GM19240 (cell line): ENCODE measurements around the gene ABCC8.

Experiments used
- DNase-seq: peaks from one replicate; pipeline ENCODE4 v3.0.0; 2011; ENCODE audit warnings: low spot score; ENCODE audit not compliant: insufficient read length

Gene ABCC8

GRCh38 chr11:17506314-17506713, 29.7 kb upstream of the ABCC8 start:
- DNase-seq = no peak

DNA sequence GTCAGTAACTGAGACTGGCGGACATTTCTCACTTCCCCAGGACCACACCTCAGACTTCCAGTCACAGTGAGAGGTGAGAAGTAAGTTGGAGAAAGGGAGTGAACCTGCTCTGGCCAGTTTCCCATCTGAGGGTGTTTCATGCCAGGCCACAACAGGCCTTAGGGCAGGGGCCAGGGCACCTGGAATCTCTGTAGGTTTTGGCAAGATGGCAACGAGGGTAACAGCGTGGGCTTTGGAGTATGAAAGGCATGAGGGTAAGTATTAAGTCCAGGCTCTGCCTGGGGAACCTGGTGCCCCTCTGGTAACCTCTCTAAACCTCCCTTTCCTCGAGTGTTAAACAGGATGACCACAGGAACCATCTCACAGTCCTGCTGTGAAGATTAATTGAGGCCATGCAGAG, 28.5 kb upstream of the ABCC8 start:
- DNase-seq = no peak

DNA sequence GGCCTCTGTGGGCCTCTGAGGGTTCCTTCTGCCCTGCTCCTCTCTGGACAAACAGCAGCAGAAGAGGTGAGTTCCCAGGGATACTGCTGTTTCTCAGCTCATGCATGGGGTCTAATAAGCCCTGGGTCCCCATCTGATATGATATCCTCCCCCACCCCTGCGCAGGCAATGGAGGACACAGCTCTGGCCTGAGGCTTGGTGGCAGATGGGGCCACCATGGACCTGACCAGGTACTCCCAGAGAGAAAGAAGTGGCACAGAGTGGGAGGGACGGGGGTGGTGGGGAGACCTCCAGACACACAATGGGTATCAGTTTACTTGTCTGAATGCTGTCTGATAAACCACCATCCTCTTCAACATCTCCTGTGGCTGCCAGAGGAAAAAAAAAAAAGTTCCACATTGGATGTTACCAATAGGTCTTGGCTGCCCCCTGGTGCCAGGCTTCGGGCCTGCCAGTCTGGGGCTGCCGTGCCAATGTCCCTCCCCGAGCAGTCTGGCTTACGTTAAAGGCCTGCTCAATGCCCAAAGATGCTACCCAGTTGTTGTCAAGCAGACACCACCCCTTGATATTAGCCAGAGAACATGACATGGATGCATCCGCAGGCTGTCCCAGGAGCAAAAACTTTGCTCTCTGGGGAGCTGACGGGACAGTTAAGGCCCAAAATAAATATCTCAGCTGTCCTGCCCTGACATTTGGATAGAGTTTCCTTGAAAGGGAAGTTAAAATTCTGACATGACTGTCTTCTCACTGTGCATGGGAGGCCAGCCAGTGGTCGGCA, 27.9 kb upstream of the ABCC8 start:
- peak; percentile 72 for DNase-seq

DNA sequence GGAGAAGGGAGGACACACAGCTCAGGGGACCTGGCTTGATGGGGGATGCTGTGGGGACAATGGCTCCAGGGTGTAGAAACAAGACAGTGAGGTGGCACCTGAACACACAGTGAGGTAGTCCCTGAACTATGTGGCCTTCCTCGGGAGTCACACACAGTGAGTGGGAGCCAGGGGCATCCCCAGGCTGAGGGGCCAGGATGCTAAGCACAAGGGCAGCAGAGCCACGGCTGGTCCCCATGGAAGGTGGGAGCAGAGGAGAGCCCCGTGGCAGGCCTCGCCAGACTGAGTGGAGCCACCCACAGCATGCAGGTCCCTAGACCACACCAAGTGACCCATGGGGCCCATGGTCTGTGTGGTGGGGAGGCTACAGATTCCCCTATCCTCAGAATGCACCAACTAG, 26.0 kb upstream of the ABCC8 start:
- no peak for DNase-seq

DNA sequence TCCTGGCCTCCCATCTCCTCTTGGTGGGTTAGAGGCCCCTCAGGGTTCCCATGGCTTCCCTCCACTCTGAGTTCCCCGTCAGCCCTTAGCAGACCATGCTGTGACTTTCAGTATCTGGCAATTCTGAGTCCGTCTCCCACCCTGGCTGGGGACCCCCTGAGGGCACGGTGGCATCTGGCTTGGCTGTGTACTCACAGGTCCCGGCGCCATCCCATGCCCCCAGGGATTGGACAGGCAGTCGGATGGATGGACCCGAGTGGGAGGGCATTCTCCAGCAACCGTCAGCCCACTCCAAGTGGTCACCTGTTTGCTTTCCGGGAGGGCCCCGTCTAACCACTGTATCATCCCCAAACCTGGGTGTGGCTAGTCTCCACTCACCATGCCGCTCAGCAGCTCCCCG, 24.0 kb upstream of the ABCC8 start:
- DNase-seq = no peak

DNA sequence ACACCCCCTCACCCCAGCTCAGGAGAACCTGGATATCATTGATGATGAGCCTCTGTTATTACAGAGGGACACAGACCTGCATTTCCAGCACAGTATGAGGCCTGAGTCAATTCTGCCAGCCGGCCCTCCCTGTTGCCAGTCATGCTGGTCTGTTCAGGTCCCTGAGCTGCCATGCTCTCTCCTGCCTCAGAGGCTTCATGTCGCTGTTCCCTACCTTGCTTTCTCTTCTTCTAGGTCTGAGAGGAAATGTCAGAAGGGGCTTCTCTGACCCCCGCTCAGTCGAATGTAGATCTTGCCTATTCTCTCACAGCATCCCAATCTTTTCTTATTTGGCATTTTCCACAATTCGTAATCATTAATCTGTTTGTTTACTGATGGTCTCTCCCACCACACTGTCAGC, 21.8 kb upstream of the ABCC8 start:
- DNase-seq = no peak

DNA sequence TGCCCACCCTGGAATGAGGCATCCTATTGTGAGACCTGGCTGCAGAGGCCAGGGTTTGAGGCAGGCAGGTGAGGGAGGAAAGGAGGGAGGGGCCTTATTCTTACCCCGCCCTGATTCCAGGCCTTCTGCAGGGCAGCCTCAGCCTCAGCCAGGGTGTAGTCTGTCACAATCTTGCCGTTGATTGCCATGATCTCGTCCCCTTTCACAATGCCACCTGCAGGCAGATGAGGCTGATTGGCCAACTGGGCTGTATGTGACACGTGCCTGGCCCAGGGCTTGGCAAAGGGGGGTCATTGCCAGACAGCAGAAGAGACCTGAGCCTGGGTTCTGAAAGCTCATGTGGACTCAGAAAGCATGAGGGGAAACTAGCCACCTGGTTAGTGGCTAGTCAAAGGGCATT, 21.4 kb upstream of the ABCC8 start:
- no peak for DNase-seq

DNA sequence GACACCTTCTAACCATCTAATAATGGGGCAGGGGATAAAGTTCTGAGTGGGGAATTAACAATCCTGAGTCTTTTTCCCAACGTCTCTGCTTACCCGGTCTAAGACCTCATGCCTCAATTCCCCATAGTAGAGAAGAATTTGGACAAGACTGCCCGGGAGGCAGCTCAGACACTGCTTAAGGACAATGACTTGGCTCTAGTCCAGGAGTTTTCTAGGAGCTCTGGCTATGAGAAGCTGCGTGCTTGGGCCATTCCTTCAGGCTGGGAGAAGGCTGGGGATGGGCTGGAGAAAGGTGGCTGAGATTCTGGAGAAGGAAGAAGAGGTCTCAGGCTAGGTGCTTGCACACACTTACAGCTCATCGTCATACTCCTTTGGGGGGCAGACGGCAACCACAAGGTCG, 19.8 kb upstream of the ABCC8 start:
- DNase-seq = no peak

DNA sequence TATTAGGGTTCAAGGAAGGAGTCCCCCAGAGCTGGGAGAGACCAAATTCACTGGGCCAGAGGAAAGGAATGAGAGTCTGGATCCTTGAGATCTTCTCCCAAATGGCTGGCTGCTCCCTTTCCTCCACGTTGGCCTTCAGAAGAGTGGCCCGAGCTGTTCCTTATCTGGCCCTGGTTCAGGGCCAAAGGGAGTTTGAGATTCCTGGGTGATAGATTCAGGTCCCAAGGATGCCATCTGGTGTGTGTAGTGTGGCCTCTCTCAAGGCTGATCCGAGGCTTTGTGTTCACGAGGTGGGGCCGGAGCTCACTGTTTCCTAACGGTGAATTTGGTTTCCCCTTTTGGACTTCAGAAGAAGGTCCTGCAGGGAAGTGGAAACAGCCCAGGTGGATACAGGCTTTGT, 17.4 kb upstream of the ABCC8 start:
- DNase-seq = no peak

DNA sequence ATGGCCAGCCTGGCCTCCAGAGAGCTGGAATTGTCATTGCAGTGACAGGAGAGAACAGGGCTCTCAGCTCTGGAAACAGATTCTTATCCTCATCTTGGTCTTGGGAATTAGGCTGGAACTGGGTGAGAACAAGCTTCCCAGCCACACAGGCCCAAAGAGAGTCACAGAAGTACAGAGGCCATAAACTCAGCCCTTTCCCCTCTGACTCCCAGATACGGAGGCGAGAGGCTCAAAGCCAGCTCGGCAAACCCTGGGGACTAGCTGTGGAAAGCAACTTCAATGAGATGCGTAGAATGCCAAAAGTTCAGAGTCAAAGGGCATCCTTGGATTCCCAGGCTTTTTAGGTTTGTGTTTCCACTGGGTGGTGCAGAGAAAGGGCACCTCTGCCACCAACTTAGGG, 14.3 kb upstream of the ABCC8 start:
- DNase-seq = no peak

DNA sequence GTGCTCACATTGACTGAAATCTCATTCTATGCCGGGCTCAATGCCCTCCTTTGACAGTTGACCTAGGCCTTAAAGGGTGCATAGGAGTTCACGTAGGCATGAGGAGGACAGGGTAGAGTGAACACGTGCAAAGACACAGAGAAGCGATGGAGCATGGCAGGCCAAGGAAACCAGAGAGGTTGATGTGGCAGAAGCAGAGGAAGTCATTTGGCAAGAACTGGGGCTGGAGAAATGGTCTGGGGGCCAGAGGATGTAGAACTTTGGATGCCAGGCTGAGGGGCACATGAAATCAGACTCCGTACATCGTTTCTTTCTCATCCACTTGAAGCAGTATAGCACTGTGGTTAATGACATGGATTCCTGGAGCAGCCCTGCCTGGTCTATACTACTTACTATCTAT, 13.6 kb upstream of the ABCC8 start:
- DNase-seq = no peak

DNA sequence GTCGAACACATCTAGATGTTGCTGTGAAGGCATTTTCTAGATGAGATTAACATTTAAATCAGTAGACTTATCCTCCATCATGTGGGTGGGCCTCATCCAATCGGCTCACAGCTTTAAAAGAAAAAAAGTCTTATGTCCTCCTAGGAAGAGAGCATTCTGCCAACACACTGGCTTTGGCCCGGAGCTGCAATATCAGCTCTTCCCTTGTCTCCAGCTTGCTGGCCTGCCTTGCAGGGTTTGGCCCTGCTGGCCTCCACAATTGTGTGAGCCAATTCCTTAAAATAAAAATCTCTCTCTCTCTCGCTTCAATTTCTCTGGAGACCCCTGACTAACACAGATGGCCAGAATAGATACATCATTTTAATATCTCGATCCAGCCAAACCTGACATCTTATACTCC, 13.1 kb upstream of the ABCC8 start:
- no peak for DNase-seq

GRCh38 chr11:17488563-17488962, 11.9 kb upstream of the ABCC8 start:
- no peak for DNase-seq

- no peak for DNase-seq
Observed at GRCh38 chr11:17486646-17487045, 10.0 kb upstream of the ABCC8 start.

GRCh38 chr11:17483505-17483904, 6.9 kb upstream of the ABCC8 start:
- DNase-seq = no peak

GRCh38 chr11:17481905-17482304, 5.3 kb upstream of the ABCC8 start:
- no peak for DNase-seq

DNA sequence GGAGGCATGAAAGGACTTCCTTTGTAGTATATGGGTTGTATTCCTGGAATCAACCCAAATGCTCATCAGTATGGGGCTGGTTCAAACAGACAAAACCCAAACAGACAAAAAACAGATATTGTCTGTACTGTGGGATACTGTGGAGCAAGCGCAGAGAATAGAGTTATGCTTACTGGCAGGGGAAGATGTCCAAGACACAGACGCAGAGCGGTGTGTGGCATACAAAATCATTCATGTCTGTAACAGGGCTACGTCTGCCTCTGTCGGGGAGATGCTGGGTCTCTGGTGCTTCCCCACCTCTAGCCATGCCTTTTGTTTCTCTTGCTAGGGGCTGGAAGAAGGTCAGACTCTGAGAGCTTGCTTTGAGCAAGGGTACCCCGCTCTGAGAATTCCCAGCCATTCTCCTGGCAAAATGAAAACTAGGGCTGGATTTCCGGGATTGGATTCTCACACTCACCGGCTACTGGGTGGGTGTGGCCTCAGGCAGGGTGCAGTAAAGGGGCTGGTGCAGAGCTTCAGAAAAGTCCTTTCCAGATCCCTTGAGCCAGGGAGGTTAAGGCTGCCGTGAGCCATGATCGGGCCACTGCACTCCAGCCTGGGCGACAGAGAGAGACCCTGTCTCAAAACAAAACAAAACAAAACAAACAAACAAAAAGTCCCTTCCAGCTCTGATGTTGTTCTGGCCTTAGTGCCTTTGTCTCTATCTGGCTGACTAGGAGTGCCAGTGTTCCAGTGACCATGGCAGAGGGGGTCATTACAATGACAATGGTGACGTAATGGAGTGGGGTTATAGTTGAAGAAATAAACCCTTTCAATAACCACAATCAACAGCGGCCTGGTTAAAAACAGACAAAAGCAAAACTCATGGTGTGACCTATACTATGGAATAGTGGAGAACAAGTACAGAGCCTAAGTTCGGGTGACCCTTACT, 2.9 kb upstream of the ABCC8 start:
- DNase-seq = no peak

DNA sequence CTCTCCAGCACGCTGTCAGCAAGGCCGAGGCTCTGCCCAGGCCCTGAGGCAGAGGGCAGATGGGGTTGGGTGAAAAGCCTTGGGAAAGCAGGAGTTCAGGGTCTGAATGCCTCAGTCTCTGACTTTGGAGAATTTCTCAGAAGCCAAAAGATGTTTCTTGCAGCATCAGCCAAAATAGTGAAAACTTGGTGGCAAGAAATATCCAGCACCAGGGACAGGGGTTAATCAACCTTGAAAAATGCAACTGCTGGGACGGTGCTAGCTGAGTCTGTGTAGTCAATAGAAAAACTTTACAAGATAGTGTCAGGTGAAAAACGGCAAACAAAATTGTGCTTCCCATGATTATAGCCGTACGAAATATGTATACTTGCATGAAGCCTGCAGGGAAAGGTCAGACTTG, 1.4 kb upstream of the ABCC8 start:
- no peak for DNase-seq

DNA sequence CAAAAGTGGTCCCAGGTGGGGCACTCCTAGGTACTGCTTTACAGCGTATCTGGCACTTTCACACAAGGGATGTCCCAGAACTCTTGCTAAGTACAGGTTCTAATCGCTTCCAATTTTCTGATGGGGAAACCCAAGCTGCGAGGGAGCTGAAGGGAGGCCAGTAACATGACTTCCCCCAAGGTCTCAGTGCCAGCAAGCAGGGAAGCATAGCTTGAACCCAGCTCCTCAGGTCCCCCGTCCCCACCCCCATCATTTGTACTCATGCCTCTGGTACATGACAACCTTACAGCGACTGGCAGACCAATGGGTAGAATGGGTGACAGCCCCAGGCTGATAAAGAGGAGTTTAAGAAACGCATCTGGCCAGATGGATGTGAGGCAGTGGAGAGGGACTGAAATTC, 716 bp upstream of the ABCC8 start:
- DNase-seq = no peak

DNA sequence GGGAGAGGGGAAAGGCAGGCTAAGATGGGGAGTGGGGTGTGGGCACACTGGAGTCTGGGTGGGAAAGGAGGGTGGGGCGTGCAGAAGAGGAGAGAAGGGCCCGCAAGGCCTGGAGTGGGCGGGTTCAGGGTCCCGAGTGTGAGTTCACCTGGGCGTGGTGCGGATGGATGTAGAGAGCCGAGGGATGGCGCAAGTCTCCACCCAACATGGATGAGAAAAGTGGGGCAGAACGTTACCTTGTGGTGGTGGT, 364 bp upstream of the ABCC8 start:
- DNase-seq = no peak

DNA sequence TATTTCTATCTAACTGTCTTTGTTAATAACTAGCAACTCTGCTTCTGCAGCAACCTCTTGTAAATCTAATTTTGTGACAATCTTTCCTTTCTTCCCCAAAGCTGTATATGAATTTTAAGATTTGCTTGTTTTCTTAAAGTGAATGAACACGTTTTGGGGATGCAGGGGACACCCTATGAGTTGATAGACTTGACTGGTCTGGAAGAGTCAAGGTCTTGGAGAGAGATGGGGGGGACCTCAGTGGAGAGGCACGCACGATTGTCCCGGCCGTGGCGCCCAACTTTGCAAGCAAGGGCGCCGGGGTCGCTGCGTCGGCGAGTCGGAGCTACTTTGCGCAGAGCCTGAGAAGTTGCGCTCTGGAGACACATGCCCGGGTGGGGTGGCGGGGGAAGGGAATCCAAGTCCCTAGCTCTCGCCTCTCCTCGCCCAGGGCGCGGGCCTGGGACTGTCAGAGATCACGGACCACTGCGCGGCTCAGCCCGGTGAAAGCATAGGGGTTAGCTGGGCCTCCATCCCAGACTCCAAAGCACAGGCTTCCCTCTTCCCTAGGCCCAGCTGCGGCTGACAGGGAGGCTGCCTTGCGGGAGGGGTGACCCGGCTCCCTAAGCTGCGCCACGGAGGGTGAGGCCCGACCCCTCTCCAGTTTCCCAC, 854 bp downstream of the ABCC8 start:
- DNase-seq = no peak

- no peak for DNase-seq
Observed at GRCh38 chr11:17473071-17473744, 3.4 kb downstream of the ABCC8 start.
